DOHH2 (cell line): ENCODE measurements around the gene CDH24.
"Not testable (repeated sequence)": the region's sequence is repeated elsewhere in the genome, so short reads cannot be mapped to it uniquely, and the experiment has no call there.

Source experiments
- H3F3A ChIP-seq: fragments of 200-600 bp; sonication (generic), shearing (Covaris generic); 2 replicates; pipeline ENCODE4 v1.6.0; 2016; ENCODE audit warnings: antibody characterized with exemption, mild to moderate bottlenecking; ENCODE audit not compliant: control insufficient read depth, insufficient read depth
- H3K27ac ChIP-seq: fragments of 200-600 bp; sonication (generic); 2 replicates; pipeline ENCODE4 v1.5.1; 2014; ENCODE audit warnings: low read depth, mild to moderate bottlenecking, low read length, moderate library complexity
- H3K27me3 ChIP-seq: fragments of 200-600 bp; sonication (generic); 2 replicates; pipeline ENCODE4 v1.6.1; 2014; ENCODE audit warnings: mild to moderate bottlenecking, low read length, mixed read lengths; ENCODE audit not compliant: control insufficient read depth
- H3K36me3 ChIP-seq: fragments of 200-600 bp; sonication (generic); 2 replicates; pipeline ENCODE4 v1.6.1; 2014; ENCODE audit warnings: mild to moderate bottlenecking, low read length, moderate library complexity, mixed read lengths; ENCODE audit not compliant: control insufficient read depth
- H3K4me1 ChIP-seq: fragments of 200-600 bp; sonication (generic); 2 replicates; pipeline ENCODE4 v1.6.1; 2014; ENCODE audit warnings: mild to moderate bottlenecking, low read length, mixed read lengths; ENCODE audit not compliant: control insufficient read depth
- H3K4me2 ChIP-seq: fragments of 200-600 bp; sonication (generic); 2 replicates; pipeline ENCODE4 v1.6.0; 2014; ENCODE audit warnings: mild to moderate bottlenecking, low read length, moderate library complexity
- H3K4me3 ChIP-seq: fragments of 200-600 bp; sonication (generic); 2 replicates; pipeline ENCODE4 v1.5.1; 2014; ENCODE audit warnings: mild to moderate bottlenecking, low read length, mixed read lengths
- H3K79me2 ChIP-seq: fragments of 200-600 bp; sonication (generic); 2 replicates; pipeline ENCODE4 v1.6.1; 2014; ENCODE audit warnings: mild to moderate bottlenecking, low read length, mixed read lengths; ENCODE audit not compliant: control insufficient read depth
- H3K9me2 ChIP-seq: fragments of 200-600 bp; sonication (generic); replicated peaks from 2 replicates; pipeline ENCODE4 v1.6.1; 2014; ENCODE audit warnings: mild to moderate bottlenecking, low read length, mixed read lengths; ENCODE audit not compliant: control insufficient read depth
- H3K9me3 ChIP-seq: fragments of 200-600 bp; sonication (generic); 2 replicates; pipeline ENCODE4 v1.6.1; 2014; ENCODE audit warnings: antibody characterized with exemption, low read length, mixed read lengths; ENCODE audit not compliant: control insufficient read depth, insufficient read depth
- H4K20me1 ChIP-seq: fragments of 200-600 bp; sonication (generic); 2 replicates; pipeline ENCODE4 v1.6.0; 2014; ENCODE audit warnings: low read depth, mild to moderate bottlenecking, antibody characterized with exemption, low read length, moderate library complexity; ENCODE audit not compliant: control insufficient read depth, insufficient read depth
- CTCF ChIP-seq: fragments of 200-600 bp; sonication (generic); IDR thresholded peaks from one replicate; pipeline ENCODE4 v1.5.1; 2014; ENCODE audit warnings: antibody characterized with exemption, mild to moderate bottlenecking, low read depth, low read length; ENCODE audit not compliant: poor library complexity, severe bottlenecking
- EZH2phosphoT487 ChIP-seq: fragments of 200-600 bp; sonication (generic); IDR thresholded peaks from 2 replicates; pipeline ENCODE4 v1.6.1; 2017; ENCODE audit warnings: borderline replicate concordance, mild to moderate bottlenecking, antibody characterized with exemption, low read length, moderate library complexity, mixed read lengths

Gene CDH24

GRCh38 chr14:23006544-23007419 is 50.5 kb downstream of the CDH24 start:
- peak overlapping the region; percentile 87 for H3K27ac ChIP-seq
- peaks cover 42% of the 10 kb centered on the region for H3K79me2 ChIP-seq
- no peaks in the 10 kb centered on the region for H4K20me1 ChIP-seq
- peak overlapping the region; percentile 98 for H3K4me2 ChIP-seq
- H3K9me2 ChIP-seq = no peaks in the 10 kb centered on the region
- H3K9me3 ChIP-seq = no peaks in the 10 kb centered on the region
- peaks cover 52% of the 10 kb centered on the region for H3K4me1 ChIP-seq
- peaks cover 7% of the 10 kb centered on the region; the same call in 1 of the 2 replicates for H3K36me3 ChIP-seq
- H3K27me3 ChIP-seq = no peaks in the 10 kb centered on the region
- H3K4me3 ChIP-seq = peak overlapping the region; percentile 89
- TF ChIP-seq EZH2phosphoT487 (no peak), CTCF (peak; percentile 55)
- H3F3A ChIP-seq = peaks cover 24% of the 10 kb centered on the region

GRCh38 chr14:23006188-23006534 is 51.2 kb downstream of the CDH24 start:
- Histone ChIP-seq H3F3A (peaks cover 21% of the 10 kb centered on the region), H3K4me1 (peaks cover 50% of the 10 kb centered on the region), H3K4me3 (peak overlapping the region; percentile 89), H3K27ac (peak overlapping the region; percentile 87), H3K36me3 (peaks cover 7% of the 10 kb centered on the region; the same call in 1 of the 2 replicates), H3K79me2 (peaks cover 42% of the 10 kb centered on the region), H3K9me3 (no peaks in the 10 kb centered on the region), H3K27me3 (no peaks in the 10 kb centered on the region), H3K9me2 (no peaks in the 10 kb centered on the region), H4K20me1 (no peaks in the 10 kb centered on the region), H3K4me2 (peak overlapping the region; percentile 98)
- no peak for TF ChIP-seq EZH2phosphoT487
- no peak for TF ChIP-seq CTCF

GRCh38 chr14:23005451-23006187 is 51.7 kb downstream of the CDH24 start:
- H4K20me1 ChIP-seq = no peaks in the 10 kb centered on the region
- H3K27ac ChIP-seq = peak overlapping the region; percentile 87
- no peaks in the 10 kb centered on the region for H3K27me3 ChIP-seq
- H3K9me2 ChIP-seq = no peaks in the 10 kb centered on the region
- peaks cover 46% of the 10 kb centered on the region for H3K4me1 ChIP-seq
- peaks cover 42% of the 10 kb centered on the region for H3K79me2 ChIP-seq
- H3F3A ChIP-seq = peaks cover 23% of the 10 kb centered on the region
- TF ChIP-seq CTCF = no peak
- no peak for TF ChIP-seq EZH2phosphoT487
- peak overlapping the region; percentile 89 for H3K4me3 ChIP-seq
- H3K4me2 ChIP-seq = peak overlapping the region; percentile 98
- H3K9me3 ChIP-seq = no peaks in the 10 kb centered on the region
- peaks cover 7% of the 10 kb centered on the region; the same call in 1 of the 2 replicates for H3K36me3 ChIP-seq

GRCh38 chr14:23004274-23004673 is 53.0 kb downstream of the CDH24 start:
- not testable (repeated sequence) for H3K36me3 ChIP-seq, H3K4me2 ChIP-seq, H3K9me3 ChIP-seq, H3K27ac ChIP-seq, H4K20me1 ChIP-seq, H3K4me3 ChIP-seq, H3K9me2 ChIP-seq, H3K27me3 ChIP-seq
- peaks cover 36% of the 10 kb centered on the region for H3K4me1 ChIP-seq
- peaks cover 38% of the 10 kb centered on the region for H3K79me2 ChIP-seq
- peaks cover 17% of the 10 kb centered on the region for H3F3A ChIP-seq
